Midbrain (tissue), 1 donor: Measurements from ENCODE around the gene SCARF1.

ENCODE experiments used
- DNase-seq: peaks from one replicate; lab custom pipeline; 2025; lab: John Stamatoyannopoulos, UW

SCARF1 gene

DNA sequence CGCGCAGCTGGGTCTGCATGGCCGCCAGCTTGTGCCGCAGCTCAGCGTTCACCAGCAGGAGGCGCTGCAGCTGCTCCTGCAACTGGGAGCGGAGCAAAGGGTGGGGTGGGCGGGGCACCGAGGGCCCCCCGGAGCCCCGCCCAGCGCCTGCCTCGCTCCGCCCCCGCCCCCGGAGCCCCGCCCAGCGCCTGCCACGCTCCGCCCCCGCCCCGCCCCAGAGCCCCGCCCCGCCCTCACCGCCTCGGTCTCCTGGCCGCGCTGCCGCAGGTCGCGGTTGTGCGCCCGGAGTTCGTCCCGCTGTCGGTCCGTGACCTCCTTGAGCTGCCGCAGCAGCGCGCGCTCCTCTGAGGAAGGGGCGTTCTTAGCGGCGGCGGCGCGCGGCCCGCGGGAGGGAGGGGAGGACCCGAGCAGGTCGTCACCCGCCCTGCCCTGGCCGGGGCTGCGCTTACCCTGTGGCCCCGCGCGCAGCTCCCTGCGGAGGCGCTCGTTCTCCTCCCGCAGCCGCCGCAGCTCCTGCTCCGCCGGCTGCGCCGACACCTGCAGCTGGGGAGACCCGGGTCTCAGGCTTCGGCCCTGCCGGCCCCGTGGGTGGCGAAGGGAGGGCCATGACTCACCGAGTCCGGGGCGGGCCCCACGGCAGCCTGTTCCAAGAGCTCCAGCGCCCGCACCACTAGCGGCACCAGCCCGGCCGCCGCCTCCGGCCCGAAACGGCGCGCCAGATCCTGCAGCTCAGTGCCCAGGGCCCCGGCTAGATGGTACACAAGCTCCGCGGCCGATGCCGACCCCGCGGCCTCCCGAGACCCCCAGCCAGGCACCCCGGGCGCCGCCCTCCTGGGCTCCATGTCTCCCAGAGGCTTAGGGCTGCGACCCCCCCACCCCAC is 3.7 kb upstream of the SCARF1 start:
- peak; percentile 97 for DNase-seq

DNA sequence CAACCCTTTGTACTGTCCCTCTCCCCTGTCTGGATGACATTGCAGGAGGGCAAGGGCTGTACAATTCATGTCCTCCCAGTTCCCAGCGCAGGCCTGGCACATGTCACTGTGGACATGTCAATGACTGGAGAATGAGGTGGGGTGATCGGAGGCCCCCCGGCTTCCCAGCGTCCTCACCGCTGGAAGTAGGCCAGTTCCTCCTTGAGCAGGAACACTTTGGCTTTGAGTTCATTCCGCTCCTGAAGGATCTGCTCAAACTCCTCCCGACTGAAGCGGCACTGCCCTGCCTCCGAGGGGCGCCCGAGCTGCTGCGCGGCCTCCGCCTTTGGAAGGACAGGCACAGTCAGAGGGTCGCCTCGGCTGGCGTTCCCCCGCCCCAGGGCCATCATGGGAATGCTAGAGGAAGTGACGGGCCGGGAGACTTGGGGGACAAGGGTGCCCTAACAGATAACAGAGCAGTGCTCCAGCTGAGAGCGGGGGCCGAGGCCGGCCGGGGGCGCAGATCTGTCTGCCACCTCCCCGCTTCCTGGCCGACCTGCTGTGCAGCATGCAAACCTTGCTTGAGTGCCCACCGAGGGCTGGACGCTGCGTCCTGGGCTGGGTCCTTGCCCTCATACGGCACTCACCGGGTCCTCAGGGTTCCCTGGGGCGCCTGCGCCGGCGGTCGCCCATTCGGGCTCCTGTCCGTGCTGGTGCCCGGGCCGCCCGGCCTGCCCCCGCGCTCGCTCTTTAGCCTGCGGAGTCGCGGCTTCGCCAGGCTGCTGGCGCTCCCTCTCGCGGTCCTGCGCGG is 2.8 kb upstream of the SCARF1 start:
- DNase-seq = peak; percentile 24

DNA sequence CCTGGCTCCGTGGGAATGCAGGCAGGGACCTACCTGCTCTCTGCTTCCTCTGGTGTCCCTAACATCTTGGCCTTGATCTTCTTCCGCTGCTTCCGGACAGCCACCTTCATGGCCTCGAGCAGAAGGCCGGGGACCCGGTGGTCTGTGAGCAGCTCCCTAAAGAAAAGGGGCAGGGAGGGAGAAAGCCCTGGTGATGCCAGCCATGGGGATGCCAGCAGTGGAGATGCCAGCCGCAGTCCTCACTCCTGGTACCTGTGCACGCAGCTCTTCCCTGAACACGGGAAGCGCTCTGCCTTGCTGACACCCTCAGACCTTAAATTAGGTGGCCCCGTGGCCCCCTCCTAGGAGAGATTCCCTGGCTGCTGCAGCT is 2.3 kb upstream of the SCARF1 start:
- no peak for DNase-seq

DNA sequence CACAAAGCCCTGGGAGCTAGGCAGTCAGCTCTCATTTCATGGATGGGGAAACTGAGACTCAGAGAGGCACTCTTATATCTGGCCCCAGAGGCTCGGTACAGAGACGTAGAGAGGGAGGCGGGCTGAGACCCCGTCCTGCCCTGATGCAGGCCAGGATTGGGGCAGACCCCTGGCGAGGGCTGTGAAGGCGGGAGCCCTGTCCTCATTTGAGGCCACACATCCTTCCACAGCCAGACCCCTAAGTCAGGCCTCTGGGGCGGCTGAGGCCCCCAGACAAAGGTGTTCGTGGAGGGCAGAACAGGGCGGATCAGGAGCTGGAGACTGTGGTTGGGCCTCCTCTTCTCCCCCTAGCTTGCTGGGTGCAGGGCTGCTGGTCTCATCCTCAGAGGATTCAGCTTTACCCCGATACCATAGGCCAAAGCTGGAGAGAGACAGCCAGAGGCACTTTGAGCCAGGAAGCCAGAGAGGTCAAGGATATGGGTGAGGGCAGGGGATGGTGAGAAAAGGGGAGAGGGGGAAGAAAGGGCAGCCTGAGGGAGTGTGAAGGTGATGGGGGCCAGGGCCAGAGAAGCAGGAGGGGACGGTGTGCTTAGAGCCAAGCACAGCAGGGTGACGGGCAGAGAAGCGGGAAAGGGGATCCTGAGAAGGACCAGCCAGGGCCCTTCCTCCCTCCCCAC is 805 bp upstream of the SCARF1 start:
- DNase-seq = no peak

DNA sequence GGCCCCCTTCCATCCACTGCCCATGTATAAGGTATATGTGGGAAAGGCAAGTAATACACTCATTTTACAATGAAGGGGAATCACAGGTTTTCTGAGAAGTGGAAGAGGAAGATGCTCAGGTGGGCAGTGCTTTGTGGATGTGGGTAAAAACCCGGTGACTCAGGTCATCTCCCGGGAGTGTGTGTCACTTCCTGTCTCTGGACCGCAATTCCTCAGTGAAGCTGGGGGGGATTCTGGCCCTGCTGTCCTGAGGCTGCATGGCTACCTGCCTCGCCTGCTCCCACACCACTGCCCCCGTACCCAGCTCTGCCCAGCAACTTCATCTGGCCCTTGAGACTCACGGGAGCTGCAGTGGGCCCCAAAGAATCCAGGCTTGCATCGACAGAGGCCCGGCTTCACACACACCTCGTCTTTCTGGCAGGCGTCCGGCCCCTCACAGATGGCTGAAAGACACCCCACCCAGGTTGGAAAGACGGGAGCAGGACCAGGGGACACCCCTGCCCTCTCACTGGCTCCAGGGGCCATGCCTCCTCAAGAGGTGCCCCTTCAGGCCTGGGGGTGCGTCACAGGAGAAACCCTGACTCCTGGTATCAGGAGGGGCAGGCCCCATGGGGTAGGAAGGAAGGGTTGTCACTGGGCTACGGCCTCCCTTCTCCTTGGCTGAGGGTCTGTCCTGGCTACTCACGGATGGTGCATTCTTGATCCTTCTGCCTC is 882 bp downstream of the SCARF1 start:
- DNase-seq = no peak

DNA sequence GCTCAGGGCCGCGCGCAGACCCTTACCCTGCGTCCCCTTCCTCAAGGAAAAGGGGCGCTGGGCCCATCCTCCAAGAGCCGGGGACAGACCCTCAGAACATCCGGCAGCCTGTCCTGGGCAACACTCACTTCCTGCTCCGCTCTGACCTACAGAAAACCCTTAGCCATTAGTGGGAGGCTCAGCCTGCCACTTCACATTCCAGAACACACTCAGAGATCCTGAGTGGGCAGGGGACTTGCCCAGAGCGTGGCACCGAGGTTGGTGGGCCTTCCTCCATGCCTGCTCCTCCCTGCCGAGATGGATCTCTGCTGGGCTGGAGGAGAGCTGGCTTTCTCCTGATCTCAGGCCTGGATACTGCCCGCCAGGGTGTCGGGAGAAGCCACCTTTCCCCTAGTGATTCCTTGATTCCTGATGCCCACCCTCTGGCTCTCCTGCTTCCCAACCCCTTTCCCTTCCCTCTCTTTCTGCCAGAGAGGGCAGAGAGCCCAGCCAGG is 1.5 kb downstream of the SCARF1 start:
- no peak for DNase-seq

DNA sequence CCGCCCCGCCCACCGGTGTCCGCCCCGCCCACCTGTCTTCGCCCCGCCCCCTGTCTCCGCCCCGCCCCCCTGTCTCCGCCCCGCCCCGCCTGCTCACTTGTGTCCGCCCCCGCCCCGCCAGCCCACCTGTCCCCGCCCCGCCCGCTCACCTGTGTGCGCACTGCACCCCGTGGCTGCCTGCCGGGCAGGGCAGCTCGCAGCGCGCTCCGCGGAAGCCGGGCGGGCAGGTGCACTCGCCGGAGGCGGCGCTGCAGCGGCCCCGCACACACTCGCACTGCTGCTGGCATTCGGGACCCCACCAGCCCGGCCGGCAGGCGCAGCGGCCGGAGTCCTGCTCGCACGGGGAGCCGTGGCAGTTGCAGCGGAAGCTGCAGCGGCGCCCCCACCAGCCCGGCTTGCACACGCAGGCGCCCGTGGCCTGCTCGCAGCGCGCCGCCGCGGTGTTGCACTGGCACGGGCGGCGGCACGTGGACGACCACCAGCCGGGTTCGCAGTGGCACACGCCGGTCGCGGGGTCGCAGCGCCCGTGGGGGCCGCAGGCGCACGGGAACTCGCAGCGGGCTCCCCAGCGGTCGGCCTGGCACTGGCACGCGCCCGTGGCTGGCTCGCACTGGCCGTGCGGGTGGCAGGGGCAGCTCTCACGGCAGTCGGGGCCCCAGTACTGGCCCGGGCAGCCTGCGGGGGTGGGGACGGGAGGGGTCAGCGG is 2.1 kb downstream of the SCARF1 start:
- peak; percentile 14 for DNase-seq

DNA sequence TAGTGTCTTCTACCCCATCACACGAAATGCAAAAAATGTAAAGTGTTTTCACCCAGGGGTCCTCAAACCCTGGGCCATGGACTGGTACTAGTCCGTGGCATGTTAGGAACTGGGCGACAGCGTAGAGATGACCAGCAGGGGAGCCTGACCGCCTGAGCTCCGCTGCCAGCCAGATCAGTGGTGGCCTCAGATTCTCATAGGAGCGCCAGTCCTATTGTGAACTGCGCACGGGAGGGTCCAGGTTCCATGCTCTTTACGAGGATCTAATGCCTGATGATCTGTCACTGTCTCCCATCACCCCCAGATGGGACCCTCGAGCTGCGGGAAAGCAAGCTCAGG is 4.5 kb downstream of the SCARF1 start:
- no peak for DNase-seq

- no peak for DNase-seq
Measured at GRCh38 chr17:1640329-1641064, 5.0 kb downstream of the SCARF1 start.

DNA sequence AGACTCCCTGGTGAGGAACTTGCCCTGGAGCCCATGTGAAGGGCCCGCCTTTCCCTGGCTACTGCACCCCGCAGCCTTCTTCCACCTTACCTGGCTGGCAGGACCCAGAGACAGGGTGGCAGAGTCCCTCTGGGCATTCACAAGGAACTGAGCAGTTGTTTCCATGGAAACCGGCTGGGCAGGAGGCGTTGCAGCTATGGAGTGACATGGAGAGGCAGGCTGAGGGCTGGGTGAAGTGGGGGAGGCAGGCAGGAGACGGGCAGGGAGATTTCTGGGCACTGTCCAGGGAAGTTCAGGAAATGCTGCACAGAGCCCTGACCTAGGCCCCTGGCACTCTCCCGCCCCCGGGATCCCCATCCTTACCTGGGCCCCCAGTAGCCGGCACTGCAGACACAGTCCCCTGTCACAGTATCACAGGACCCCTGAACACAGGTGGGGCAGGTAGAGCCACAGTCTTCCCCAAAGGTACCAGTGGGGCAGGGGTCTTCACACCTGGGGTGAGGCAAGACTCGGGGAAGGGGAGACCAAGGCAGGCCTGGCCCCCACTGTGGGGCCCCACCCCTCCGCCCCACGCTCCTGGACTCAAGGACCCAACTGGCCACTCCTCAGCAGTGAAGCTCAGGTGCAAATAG is 5.9 kb downstream of the SCARF1 start:
- no peak for DNase-seq

DNA sequence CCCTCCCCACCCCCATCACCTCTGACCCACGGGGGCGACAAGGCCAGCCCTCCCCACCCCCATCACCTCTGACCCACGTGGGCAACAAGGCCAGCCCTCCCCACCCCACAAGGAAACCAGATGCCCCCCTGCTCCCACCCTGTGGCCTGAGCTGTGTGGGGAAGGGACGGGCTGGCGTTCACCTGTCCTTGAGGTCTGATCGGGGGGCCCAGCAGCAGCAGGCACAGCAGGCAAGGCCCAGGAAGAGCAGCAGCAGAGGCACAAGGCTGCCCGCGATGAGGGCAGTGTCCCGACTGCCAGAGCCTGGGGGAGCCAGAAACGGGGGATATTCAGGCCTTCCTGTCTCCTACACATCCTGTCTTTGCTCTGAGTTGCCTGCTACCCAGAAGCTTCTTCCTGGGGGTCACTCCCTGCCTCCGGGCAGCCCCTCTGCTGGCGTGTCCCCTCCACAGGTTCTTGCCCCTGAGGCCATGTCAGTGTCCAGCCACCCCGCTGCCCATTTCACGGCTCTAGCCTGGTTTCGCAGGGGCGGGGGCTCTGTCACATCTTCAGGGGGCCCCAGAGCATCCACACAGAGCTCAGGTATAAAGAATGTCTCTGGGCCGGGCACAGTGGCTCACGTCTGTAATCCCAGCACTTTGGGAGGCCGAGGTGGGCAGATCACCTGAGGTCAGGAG is 6.8 kb downstream of the SCARF1 start:
- DNase-seq = no peak

DNA sequence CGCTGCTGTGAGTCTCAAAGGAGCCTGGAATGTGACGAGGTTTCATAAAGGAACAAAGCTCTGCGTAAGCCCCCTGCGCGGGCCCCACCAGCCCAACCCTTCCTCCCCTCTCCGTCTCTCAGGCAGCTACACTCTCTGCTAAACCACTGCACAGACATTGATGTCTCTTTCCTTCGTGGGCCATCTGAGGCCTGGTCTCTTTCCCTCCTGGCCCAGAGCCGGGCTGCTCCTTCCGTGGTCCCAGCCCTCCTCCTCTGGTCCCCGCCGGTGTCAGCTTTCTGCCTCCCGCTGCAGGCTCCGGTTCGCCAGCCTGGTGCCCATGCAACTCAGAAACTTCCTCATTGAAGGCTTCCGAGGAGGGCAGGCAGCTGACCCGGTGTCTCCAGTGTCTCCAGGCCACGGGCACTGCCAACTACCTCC is 7.4 kb downstream of the SCARF1 start:
- DNase-seq = no peak

- no peak for DNase-seq
Measured at GRCh38 chr17:1636732-1637285, 8.7 kb downstream of the SCARF1 start.

- no peak for DNase-seq
Measured at GRCh38 chr17:1635675-1636465, 9.7 kb downstream of the SCARF1 start.

GRCh38 chr17:1634841-1635650 is 10.5 kb downstream of the SCARF1 start:
- DNase-seq = no peak

DNA sequence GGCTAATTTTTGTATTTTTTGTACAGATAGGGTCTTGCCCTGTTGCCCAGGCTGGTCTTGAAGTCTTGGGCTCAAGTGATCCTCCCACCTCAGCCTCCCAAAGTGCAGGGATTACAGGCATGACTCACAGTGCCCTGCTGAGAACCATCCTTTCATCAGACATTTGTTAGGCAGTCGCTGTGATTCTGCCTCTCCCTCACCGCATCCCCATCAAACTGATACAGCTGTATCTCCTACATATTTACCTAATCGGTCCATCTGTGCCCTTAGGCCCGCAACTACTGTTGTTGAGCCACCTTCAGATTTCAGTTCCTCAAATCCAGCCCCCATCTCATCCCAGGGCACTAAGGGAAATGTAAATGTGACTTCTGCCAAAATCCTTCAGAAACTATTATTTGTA is 14.9 kb downstream of the SCARF1 start:
- DNase-seq = no peak

- DNase-seq = peak; percentile 52
Measured at GRCh38 chr17:1629504-1630310, 15.8 kb downstream of the SCARF1 start.
